ENCODE measurements around the gene MLLT1. TPM values are rescaled to one million over a fixed set of nuclear protein-coding genes. Genes with fewer than 3 reads are reported as not detected.

MLLT1 gene
- total and polyA plus RNA-seq, 2 donors (not counting 1 experiment from before 2014, with no cell fraction given) = 6.4 to 13.7 TPM

DNA sequence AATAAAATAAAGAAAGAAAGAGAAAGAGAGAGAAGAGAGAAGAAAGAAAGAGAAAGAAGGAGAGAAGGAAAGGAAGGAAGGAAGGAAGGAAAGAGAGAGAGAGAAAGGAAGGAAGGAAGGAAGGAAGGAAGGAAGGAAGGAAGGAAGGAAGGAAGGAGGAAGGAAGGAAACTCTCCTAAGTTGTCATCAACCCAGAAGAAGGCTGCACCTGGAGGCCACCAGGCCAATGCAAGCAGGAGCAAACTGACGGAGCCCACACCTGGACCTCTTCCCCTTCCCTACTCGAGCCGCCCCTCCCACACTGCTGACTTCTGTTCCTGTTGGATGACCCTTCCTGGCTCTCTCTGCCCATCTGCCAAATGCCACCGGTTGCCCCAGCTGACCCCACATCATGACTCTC is 45.0 kb upstream of the MLLT1 start:
- Histone ChIP-seq H3K4me3 (replicated peaks in 1 of 4; ENCODE audit: control extremely low read depth in 1 of 4, insufficient read depth in 1 of 4, low read depth in 3 of 4, low read length in 4 of 4) (no peak overlapping the region), H4K20me1 (ENCODE audit: control insufficient read depth, extremely low read depth, insufficient read depth, low read length) (no peaks in the 10 kb centered on the region), H2AFZ (ENCODE audit: low read length) (no peak overlapping the region), H3K4me1 (ENCODE audit: control insufficient read depth, extremely low read depth, insufficient read depth, low read length) (no peaks in the 10 kb centered on the region), H3K9ac (ENCODE audit: insufficient read depth, low read length) (no peak overlapping the region), H3K4me2 (ENCODE audit: extremely low read depth, insufficient read depth, low read length) (no peak overlapping the region), H3K36me3 (ENCODE audit: control insufficient read depth, insufficient read depth, low read length) (no peaks in the 10 kb centered on the region), H3K79me2 (ENCODE audit: control insufficient read depth, insufficient read depth, low read length) (no peaks in the 10 kb centered on the region), H3K27me3 (ENCODE audit: control insufficient read depth, insufficient read depth, low read length) (no peaks in the 10 kb centered on the region), H3K27ac (ENCODE audit: insufficient read depth, low read length) (no peak overlapping the region), H3K9me3 (ENCODE audit: control insufficient read depth, insufficient read depth, low read depth, low read length) (no peaks in the 10 kb centered on the region)
- TF ChIP-seq EZH2 (IDR thresholded peaks at IDR 0.05; ENCODE audit: low read length, missing control alignments) (no peak), CTCF (conservative IDR thresholded peaks at IDR 0.05 in 1 of 2, IDR thresholded peaks at IDR 0.05 in 1 of 2; ENCODE audit: low read depth in 1 of 2, low read length in 2 of 2) (no peak)
- no peak for DNase-seq (ENCODE audit: low read depth in 2 of 2)

GRCh38 chr19:6322284-6322683 is 42.5 kb upstream of the MLLT1 start:
- H3K4me2 ChIP-seq (ENCODE audit: extremely low read depth, insufficient read depth, low read length) = no peak overlapping the region
- H4K20me1 ChIP-seq (ENCODE audit: control insufficient read depth, extremely low read depth, insufficient read depth, low read length) = no peaks in the 10 kb centered on the region
- H3K36me3 ChIP-seq (ENCODE audit: control insufficient read depth, insufficient read depth, low read length) = no peaks in the 10 kb centered on the region
- TF ChIP-seq CTCF (conservative IDR thresholded peaks at IDR 0.05 in 1 of 2, IDR thresholded peaks at IDR 0.05 in 1 of 2; ENCODE audit: low read depth in 1 of 2, low read length in 2 of 2) (no peak), EZH2 (IDR thresholded peaks at IDR 0.05; ENCODE audit: low read length, missing control alignments) (no peak)
- no peak overlapping the region for H3K4me3 ChIP-seq (replicated peaks in 1 of 4; ENCODE audit: control extremely low read depth in 1 of 4, insufficient read depth in 1 of 4, low read depth in 3 of 4, low read length in 4 of 4)
- no peaks in the 10 kb centered on the region for H3K27me3 ChIP-seq (ENCODE audit: control insufficient read depth, insufficient read depth, low read length)
- H3K79me2 ChIP-seq (ENCODE audit: control insufficient read depth, insufficient read depth, low read length) = no peaks in the 10 kb centered on the region
- no peak for DNase-seq (ENCODE audit: low read depth in 2 of 2)
- no peak overlapping the region for H3K9ac ChIP-seq (ENCODE audit: insufficient read depth, low read length)
- H3K9me3 ChIP-seq (ENCODE audit: control insufficient read depth, insufficient read depth, low read depth, low read length) = no peaks in the 10 kb centered on the region
- no peak overlapping the region for H2AFZ ChIP-seq (ENCODE audit: low read length)
- H3K27ac ChIP-seq (ENCODE audit: insufficient read depth, low read length) = no peak overlapping the region
- H3K4me1 ChIP-seq (ENCODE audit: control insufficient read depth, extremely low read depth, insufficient read depth, low read length) = no peaks in the 10 kb centered on the region

DNA sequence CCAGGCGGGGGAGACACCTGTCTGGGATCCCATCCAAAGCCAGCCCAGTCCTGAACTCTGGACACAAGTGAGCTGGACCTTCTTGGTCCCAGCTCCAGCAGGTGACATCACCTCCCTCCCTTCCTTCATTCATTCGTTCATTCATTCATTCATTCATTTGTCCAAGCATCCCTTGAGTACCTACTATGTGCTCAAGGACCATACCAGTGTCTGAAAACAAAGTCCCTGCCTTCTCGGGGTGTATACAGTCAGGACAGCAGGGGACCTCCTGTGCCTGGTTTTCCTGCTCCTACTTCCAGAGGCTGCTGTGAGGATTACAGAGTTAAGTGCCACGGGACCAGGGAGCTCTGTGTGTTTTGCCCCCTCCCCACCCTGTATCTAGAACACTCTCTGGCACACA is 39.6 kb upstream of the MLLT1 start:
- Histone ChIP-seq H3K36me3 (ENCODE audit: control insufficient read depth, insufficient read depth, low read length) (no peaks in the 10 kb centered on the region), H2AFZ (ENCODE audit: low read length) (no peak overlapping the region), H3K27ac (ENCODE audit: insufficient read depth, low read length) (no peak overlapping the region), H3K4me2 (ENCODE audit: extremely low read depth, insufficient read depth, low read length) (no peak overlapping the region), H3K4me3 (replicated peaks in 1 of 4; ENCODE audit: control extremely low read depth in 1 of 4, insufficient read depth in 1 of 4, low read depth in 3 of 4, low read length in 4 of 4) (no peak overlapping the region), H3K9me3 (ENCODE audit: control insufficient read depth, insufficient read depth, low read depth, low read length) (no peaks in the 10 kb centered on the region), H3K79me2 (ENCODE audit: control insufficient read depth, insufficient read depth, low read length) (no peaks in the 10 kb centered on the region), H4K20me1 (ENCODE audit: control insufficient read depth, extremely low read depth, insufficient read depth, low read length) (no peaks in the 10 kb centered on the region), H3K4me1 (ENCODE audit: control insufficient read depth, extremely low read depth, insufficient read depth, low read length) (no peaks in the 10 kb centered on the region), H3K27me3 (ENCODE audit: control insufficient read depth, insufficient read depth, low read length) (no peaks in the 10 kb centered on the region), H3K9ac (ENCODE audit: insufficient read depth, low read length) (no peak overlapping the region)
- no peak for DNase-seq (ENCODE audit: low read depth in 2 of 2)
- TF ChIP-seq EZH2 (IDR thresholded peaks at IDR 0.05; ENCODE audit: low read length, missing control alignments) = no peak

Data from fibroblast of lung (primary cell).